PC-9 (cell line): ENCODE results near the gene TAF6L.
A peak's percentile ranks its signal among the peaks of the same experiment; 100 is the strongest.

Experiments used
- EZH2 ChIP-seq: fragments of 200-600 bp; sonication (generic); IDR thresholded peaks from 2 replicates; pipeline ENCODE4 v1.8.0; 2017; ENCODE audit warnings: antibody characterized with exemption, low read depth
- TF ChIP-seq, protein P1 (sequence below): fragments of 200-600 bp; sonication (generic); conservative IDR thresholded peaks from 2 replicates; pipeline ENCODE4 v1.6.1; 2017; ENCODE audit warnings: mixed run types, antibody characterized with exemption, mild to moderate bottlenecking, moderate library complexity

DNA sequence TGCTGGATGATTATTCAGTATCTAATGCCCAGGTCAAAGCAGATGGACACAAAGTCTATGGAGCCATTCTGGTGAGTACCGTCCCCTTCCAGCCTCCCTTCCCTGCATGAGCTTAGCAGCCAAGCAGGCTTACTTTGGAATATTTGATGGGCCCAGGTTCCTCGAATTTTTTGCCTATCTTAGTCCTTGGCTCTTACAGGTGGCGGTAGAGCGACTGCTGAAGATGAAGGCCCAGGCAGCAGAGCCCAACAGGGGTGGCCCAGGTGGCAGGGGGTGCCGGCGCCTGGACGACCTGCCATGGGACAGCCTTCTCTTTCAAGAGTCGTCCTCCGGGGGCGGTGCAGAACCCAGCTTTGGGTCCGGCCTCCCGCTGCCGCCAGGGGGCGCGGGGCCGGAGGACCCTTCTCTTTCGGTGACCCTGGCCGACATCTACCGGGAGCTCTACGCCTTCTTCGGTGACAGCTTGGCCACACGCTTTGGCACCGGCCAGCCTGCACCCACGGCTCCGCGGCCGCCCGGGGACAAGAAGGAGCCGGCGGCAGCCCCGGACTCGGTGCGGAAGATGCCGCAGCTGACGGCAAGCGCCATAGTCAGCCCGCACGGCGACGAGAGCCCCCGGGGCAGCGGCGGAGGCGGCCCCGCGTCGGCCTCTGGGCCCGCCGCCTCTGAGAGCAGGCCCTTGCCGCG lies 15.3 kb downstream of the TAF6L start:
- TF ChIP-seq, protein P1, sequence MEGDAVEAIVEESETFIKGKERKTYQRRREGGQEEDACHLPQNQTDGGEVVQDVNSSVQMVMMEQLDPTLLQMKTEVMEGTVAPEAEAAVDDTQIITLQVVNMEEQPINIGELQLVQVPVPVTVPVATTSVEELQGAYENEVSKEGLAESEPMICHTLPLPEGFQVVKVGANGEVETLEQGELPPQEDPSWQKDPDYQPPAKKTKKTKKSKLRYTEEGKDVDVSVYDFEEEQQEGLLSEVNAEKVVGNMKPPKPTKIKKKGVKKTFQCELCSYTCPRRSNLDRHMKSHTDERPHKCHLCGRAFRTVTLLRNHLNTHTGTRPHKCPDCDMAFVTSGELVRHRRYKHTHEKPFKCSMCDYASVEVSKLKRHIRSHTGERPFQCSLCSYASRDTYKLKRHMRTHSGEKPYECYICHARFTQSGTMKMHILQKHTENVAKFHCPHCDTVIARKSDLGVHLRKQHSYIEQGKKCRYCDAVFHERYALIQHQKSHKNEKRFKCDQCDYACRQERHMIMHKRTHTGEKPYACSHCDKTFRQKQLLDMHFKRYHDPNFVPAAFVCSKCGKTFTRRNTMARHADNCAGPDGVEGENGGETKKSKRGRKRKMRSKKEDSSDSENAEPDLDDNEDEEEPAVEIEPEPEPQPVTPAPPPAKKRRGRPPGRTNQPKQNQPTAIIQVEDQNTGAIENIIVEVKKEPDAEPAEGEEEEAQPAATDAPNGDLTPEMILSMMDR, result peak; percentile 96
- TF ChIP-seq EZH2, result no peak
